ENCODE measurements around the gene MTIF2.
A peak's percentile ranks its signal among the peaks of the same experiment; 100 is the strongest.

MTIF2 gene

GRCh38 chr2:55268907-55269644 is at the start of gene MTIF2:
Gene MTIF2 (minus strand): TSS chr2:55269231. CDS start chr2:55263858, 5,373 bp downstream.
- TF ChIP-seq Cebpa-rat (IDR thresholded peaks at IDR 0.05), result no peak
- Histone ChIP-seq H4K20me1 (no peaks in the 10 kb centered on the region), H3K4me1 (peaks cover 17 to 23% (median 20%) of the 10 kb centered on the region in 10 experiments), H3K36me3 (peaks cover 7 to 34% (median 30%) of the 10 kb centered on the region in 11 experiments; a peak in 21 of 22 replicates), H3K4me3 (peak within 1 kb of the TSS; percentile 61 to 79 (median 74)), H3K27me3 (no peaks in the 10 kb centered on the region), H3K9ac (peak within 1 kb of the TSS; percentile 82 to 88 (median 85)), H3K9me3 (replicated peaks in 1 of 11) (no peaks in the 10 kb centered on the region), H3K4me2 (peak within 1 kb of the TSS; percentile 78 to 97 (median 90)), H3K27ac (peak within 1 kb of the TSS; percentile 72 to 88 (median 83))

- Histone ChIP-seq H3K36me3 (peaks cover 86 to 100% (median 97%) of the 10 kb centered on the region in 11 experiments), H3K27ac (no peak overlapping the region), H3K9me3 (replicated peaks in 1 of 11) (no peaks in the 10 kb centered on the region), H3K27me3 (no peaks in the 10 kb centered on the region), H3K4me1 (peaks cover 0 to 4% (median 0%) of the 10 kb centered on the region in 10 experiments; a peak in 2 of 20 replicates), H3K4me2 (no peak overlapping the region), H4K20me1 (peaks cover 0 to 63% (median 0%) of the 10 kb centered on the region in 11 experiments; a peak in 4 of 22 replicates), H3K4me3 (no peak overlapping the region), H3K9ac (no peak overlapping the region)
- TF ChIP-seq Cebpa-rat (IDR thresholded peaks at IDR 0.05), result no peak
Observed at GRCh38 chr2:55314985-55315384, 46.0 kb upstream of the MTIF2 start.

GRCh38 chr2:55311444-55311870 is 42.4 kb upstream of the MTIF2 start:
- Histone ChIP-seq H3K4me1 (peaks cover 0 to 7% (median 0%) of the 10 kb centered on the region in 10 experiments; a peak in 2 of 20 replicates), H3K27ac (no peak overlapping the region), H3K4me2 (no peak overlapping the region), H3K4me3 (no peak overlapping the region), H3K36me3 (peaks cover 88 to 100% (median 96%) of the 10 kb centered on the region in 11 experiments), H3K9ac (no peak overlapping the region), H3K9me3 (replicated peaks in 1 of 11) (no peaks in the 10 kb centered on the region), H4K20me1 (peaks cover 0 to 71% (median 0%) of the 10 kb centered on the region in 11 experiments; a peak in 4 of 22 replicates), H3K27me3 (no peaks in the 10 kb centered on the region)
- no peak for TF ChIP-seq Cebpa-rat (IDR thresholded peaks at IDR 0.05)

- TF ChIP-seq Cebpa-rat (IDR thresholded peaks at IDR 0.05), result no peak
- Histone ChIP-seq H3K9me3 (replicated peaks in 1 of 11) (no peaks in the 10 kb centered on the region), H3K27me3 (no peaks in the 10 kb centered on the region), H3K4me1 (peaks cover 0 to 7% (median 0%) of the 10 kb centered on the region in 10 experiments; a peak in 2 of 20 replicates), H3K27ac (no peak overlapping the region), H4K20me1 (peaks cover 0 to 79% (median 0%) of the 10 kb centered on the region in 11 experiments; a peak in 4 of 22 replicates), H3K4me3 (no peak overlapping the region), H3K36me3 (peaks cover 85 to 100% (median 94%) of the 10 kb centered on the region in 11 experiments), H3K4me2 (no peak overlapping the region), H3K9ac (no peak overlapping the region)
Observed at GRCh38 chr2:55309446-55309845, 40.4 kb upstream of the MTIF2 start.

- H3K36me3 ChIP-seq, result peaks cover 64 to 100% (median 85%) of the 10 kb centered on the region in 11 experiments
- H3K4me2 ChIP-seq, result no peak overlapping the region
- H3K4me1 ChIP-seq, result no peaks in the 10 kb centered on the region
- H3K4me3 ChIP-seq, result no peak overlapping the region
- no peaks in the 10 kb centered on the region for H3K9me3 ChIP-seq (replicated peaks in 1 of 11)
- no peak overlapping the region for H3K27ac ChIP-seq
- H4K20me1 ChIP-seq, result peaks cover 0 to 63% (median 0%) of the 10 kb centered on the region in 11 experiments; a peak in 4 of 22 replicates
- no peaks in the 10 kb centered on the region for H3K27me3 ChIP-seq
- TF ChIP-seq Cebpa-rat (IDR thresholded peaks at IDR 0.05), result no peak
- H3K9ac ChIP-seq, result no peak overlapping the region
Observed at GRCh38 chr2:55302241-55302640, 33.2 kb upstream of the MTIF2 start.

- no peak overlapping the region for H3K9ac ChIP-seq
- no peaks in the 10 kb centered on the region for H3K9me3 ChIP-seq (replicated peaks in 1 of 11)
- peaks cover 0 to 59% (median 0%) of the 10 kb centered on the region in 11 experiments; a peak in 3 of 22 replicates for H4K20me1 ChIP-seq
- no peaks in the 10 kb centered on the region for H3K4me1 ChIP-seq
- no peak for TF ChIP-seq Cebpa-rat (IDR thresholded peaks at IDR 0.05)
- no peak overlapping the region for H3K4me3 ChIP-seq
- no peaks in the 10 kb centered on the region for H3K27me3 ChIP-seq
- H3K27ac ChIP-seq, result no peak overlapping the region
- peaks cover 61 to 98% (median 83%) of the 10 kb centered on the region in 11 experiments for H3K36me3 ChIP-seq
- H3K4me2 ChIP-seq, result no peak overlapping the region
Observed at GRCh38 chr2:55301277-55301676, 32.2 kb upstream of the MTIF2 start.

GRCh38 chr2:55296393-55296792 is 27.4 kb upstream of the MTIF2 start:
- no peak overlapping the region for H3K4me2 ChIP-seq
- no peaks in the 10 kb centered on the region for H3K4me1 ChIP-seq
- H3K9ac ChIP-seq, result no peak overlapping the region
- peaks cover 0 to 52% (median 0%) of the 10 kb centered on the region in 11 experiments; a peak in 5 of 22 replicates for H4K20me1 ChIP-seq
- H3K27me3 ChIP-seq, result no peaks in the 10 kb centered on the region
- H3K36me3 ChIP-seq, result peaks cover 56 to 95% (median 75%) of the 10 kb centered on the region in 11 experiments
- no peak for TF ChIP-seq Cebpa-rat (IDR thresholded peaks at IDR 0.05)
- H3K9me3 ChIP-seq (replicated peaks in 1 of 11), result no peaks in the 10 kb centered on the region
- no peak overlapping the region for H3K27ac ChIP-seq
- H3K4me3 ChIP-seq, result no peak overlapping the region

GRCh38 chr2:55283083-55283482 is 14.1 kb upstream of the MTIF2 start:
- Histone ChIP-seq H3K4me2 (peak overlapping the region; percentile 83 to 89 (median 85)), H3K9ac (peak overlapping the region in 2 of 11 experiments; percentile 81 to 88; a peak in 4 of 22 replicates), H4K20me1 (peaks cover 0 to 2% (median 0%) of the 10 kb centered on the region in 11 experiments; a peak in 1 of 22 replicates), H3K36me3 (peaks cover 7 to 45% (median 16%) of the 10 kb centered on the region in 11 experiments; a peak in 17 of 22 replicates), H3K27ac (no peak overlapping the region), H3K9me3 (replicated peaks in 1 of 11) (no peaks in the 10 kb centered on the region), H3K4me3 (peak overlapping the region; percentile 63 to 83 (median 71); a peak in 16 of 20 replicates), H3K27me3 (no peaks in the 10 kb centered on the region), H3K4me1 (peaks cover 6 to 19% (median 12%) of the 10 kb centered on the region in 10 experiments; a peak in 17 of 20 replicates)
- TF ChIP-seq Cebpa-rat (IDR thresholded peaks at IDR 0.05), result no peak

Measured in BLaER1 treated with 17β-estradiol and CSF1 and Interleukin-3, amounts not matched to agents 10 nM and 100 nM (cell line).